Measurements from ENCODE around the gene CYLD. TPM values are rescaled to one million over a fixed set of nuclear protein-coding genes. Genes with fewer than 3 reads are reported as not detected.

CYLD gene
- polyA plus RNA-seq, 1 donor = 18.4 TPM

DNA sequence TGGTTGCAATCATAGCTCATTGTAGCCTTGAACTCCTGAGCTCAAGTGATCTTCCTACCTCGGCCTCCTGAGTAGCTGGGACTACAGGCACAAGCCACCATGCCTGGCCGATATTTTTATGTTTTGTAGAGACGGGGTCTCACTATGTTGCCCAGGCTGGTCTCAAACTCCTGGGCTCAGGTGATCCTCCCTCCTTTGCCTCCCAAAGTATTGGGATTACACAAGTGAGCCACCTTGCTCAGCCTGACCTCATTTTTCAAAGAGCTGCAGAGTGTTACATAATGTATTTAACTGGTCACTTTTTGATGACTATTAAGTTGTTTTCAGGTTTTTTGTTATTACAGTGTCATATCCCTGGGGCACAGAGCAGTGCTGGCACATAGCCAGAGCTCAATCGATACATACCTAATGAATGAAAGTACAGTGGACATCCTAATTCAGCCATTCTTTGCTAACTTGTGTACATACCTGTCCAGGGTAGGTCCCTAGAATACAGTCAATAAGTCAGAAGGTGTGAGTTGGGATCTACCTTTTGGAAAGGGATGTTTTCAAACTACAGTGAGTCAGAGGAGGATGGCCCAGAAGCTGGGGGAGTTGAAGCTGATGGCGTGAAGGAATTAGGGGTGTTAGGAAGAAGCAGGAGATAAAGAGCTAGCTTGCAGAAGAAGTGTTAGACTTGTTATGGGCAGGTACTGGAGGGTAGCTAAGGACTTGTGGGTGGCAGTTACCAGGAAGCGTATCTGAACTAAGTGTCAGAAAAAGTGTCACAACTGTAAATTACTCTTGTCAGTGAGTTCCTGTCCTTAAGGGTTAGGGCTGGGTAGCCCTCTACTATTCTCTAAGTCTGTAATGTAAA lies 20.1 kb upstream of the CYLD start:
- Histone ChIP-seq H3K9me3 (ENCODE audit: control insufficient read depth, low read depth, low read length) (no peaks in the 10 kb centered on the region), H3K4me3 (ENCODE audit: low read length) (no peak overlapping the region), H3K36me3 (ENCODE audit: control insufficient read depth, insufficient read depth, low read length) (no peaks in the 10 kb centered on the region), H3K4me1 (ENCODE audit: control insufficient read depth, insufficient read depth, low read length) (peaks cover 22% of the 10 kb centered on the region), H3K27me3 (ENCODE audit: control insufficient read depth, insufficient read depth, low read length) (no peaks in the 10 kb centered on the region), H3K27ac (ENCODE audit: low read length) (no peak overlapping the region)
- no CpG with 5 or more reads among the region's 6 CpGs for WGBS (ENCODE audit: insufficient coverage, low lambda C conversion rate)
- DNase-seq = no peak

DNA sequence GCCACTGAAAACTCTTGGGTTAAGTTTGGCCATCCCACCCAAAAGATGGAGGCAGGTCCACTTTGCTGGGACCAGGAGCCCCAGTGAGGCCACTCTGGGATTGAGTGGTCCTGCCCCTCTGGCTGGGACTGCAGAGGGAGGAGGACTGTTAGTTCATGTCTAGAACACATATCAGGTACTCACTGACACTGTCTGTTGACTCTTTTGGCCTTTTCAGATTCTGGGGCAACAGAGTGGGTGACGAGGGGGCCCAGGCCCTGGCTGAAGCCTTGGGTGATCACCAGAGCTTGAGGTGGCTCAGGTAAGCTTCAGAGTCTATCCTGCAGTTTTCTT lies 19.5 kb upstream of the CYLD start:
- Histone ChIP-seq H3K9me3 (ENCODE audit: control insufficient read depth, low read depth, low read length) (no peaks in the 10 kb centered on the region), H3K36me3 (ENCODE audit: control insufficient read depth, insufficient read depth, low read length) (no peaks in the 10 kb centered on the region), H3K4me1 (ENCODE audit: control insufficient read depth, insufficient read depth, low read length) (peaks cover 17% of the 10 kb centered on the region), H3K27me3 (ENCODE audit: control insufficient read depth, insufficient read depth, low read length) (no peaks in the 10 kb centered on the region), H3K4me3 (ENCODE audit: low read length) (no peak overlapping the region), H3K27ac (ENCODE audit: low read length) (no peak overlapping the region)
- no CpG with 5 or more reads among the region's 1 CpG for WGBS (ENCODE audit: insufficient coverage, low lambda C conversion rate)
- DNase-seq = no peak

- WGBS (ENCODE audit: insufficient coverage, low lambda C conversion rate) = no CpG with 5 or more reads among the region's 2 CpGs
- Histone ChIP-seq H3K27me3 (ENCODE audit: control insufficient read depth, insufficient read depth, low read length) (no peaks in the 10 kb centered on the region), H3K27ac (ENCODE audit: low read length) (no peak overlapping the region), H3K9me3 (ENCODE audit: control insufficient read depth, low read depth, low read length) (no peaks in the 10 kb centered on the region), H3K4me3 (ENCODE audit: low read length) (no peak overlapping the region), H3K4me1 (ENCODE audit: control insufficient read depth, insufficient read depth, low read length) (peaks cover 12% of the 10 kb centered on the region), H3K36me3 (ENCODE audit: control insufficient read depth, insufficient read depth, low read length) (no peaks in the 10 kb centered on the region)
- no peak for DNase-seq
These were observed 18.9 kb upstream of the CYLD start for GRCh38 chr16:50722960-50723359.

DNA sequence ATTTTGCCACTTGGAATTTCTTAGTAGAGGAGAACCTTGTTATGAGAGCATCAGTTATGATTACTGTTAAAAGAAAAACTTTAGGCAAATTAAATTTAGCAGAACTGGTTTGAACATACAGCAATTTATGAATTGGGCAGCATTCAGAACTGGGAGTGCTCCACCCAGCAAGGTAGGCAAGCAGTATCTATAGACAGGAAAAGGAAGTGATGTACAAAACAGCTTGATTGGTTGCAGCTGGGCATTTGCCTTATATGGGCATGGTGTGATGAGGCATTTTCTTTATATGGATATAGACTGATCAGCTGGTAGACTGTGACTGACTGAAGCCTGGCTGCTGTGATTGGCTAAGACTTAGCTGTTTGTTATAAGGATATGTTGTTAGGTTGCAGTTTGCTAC lies 17.6 kb upstream of the CYLD start:
- H3K36me3 ChIP-seq (ENCODE audit: control insufficient read depth, insufficient read depth, low read length) = no peaks in the 10 kb centered on the region
- DNase-seq = no peak
- peaks cover 12% of the 10 kb centered on the region for H3K4me1 ChIP-seq (ENCODE audit: control insufficient read depth, insufficient read depth, low read length)
- H3K4me3 ChIP-seq (ENCODE audit: low read length) = no peak overlapping the region
- no peaks in the 10 kb centered on the region for H3K27me3 ChIP-seq (ENCODE audit: control insufficient read depth, insufficient read depth, low read length)
- H3K27ac ChIP-seq (ENCODE audit: low read length) = no peak overlapping the region
- no peaks in the 10 kb centered on the region for H3K9me3 ChIP-seq (ENCODE audit: control insufficient read depth, low read depth, low read length)

DNA sequence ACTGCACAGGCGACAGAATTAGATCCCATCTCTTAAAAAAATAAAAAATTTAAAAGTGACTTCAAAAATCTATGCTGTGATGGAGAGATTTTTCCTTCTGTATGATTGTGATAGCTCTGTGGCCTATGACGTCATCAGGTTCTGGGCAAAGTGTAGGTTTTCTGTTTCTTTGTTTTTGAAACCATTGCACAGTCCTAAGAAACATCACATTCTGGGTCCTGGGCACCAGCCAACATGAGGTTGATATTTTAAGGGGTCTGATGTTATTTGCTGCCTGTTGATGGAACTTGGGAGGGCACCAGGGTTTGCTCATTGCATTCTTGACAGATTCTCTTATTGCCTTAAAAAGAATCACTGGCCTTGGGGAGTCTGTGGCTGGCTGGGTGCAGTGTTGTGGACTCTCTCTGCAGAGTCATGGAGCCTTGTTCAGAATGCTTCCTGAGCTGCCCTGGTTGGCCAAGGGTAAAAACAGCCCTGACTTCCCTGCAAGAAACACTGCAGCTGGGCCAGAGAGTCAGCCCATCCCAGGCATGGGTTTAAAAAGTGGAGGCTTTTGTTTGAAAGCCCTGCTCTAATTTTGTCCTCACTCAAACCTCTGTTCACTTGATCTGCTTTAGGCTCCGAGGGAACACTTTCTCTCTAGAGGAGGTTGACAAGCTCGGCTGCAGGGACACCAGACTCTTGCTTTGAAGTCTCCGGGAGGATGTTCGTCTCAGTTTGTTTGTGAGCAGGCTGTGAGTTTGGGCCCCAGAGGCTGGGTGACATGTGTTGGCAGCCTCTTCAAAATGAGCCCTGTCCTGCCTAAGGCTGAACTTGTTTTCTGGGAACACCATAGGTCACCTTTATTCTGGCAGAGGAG lies 10.5 kb upstream of the CYLD start:
- H3K27ac ChIP-seq (ENCODE audit: low read length) = no peak overlapping the region
- 64% methylated on average over 1 of the region's 6 CpGs for WGBS (ENCODE audit: insufficient coverage, low lambda C conversion rate)

DNA sequence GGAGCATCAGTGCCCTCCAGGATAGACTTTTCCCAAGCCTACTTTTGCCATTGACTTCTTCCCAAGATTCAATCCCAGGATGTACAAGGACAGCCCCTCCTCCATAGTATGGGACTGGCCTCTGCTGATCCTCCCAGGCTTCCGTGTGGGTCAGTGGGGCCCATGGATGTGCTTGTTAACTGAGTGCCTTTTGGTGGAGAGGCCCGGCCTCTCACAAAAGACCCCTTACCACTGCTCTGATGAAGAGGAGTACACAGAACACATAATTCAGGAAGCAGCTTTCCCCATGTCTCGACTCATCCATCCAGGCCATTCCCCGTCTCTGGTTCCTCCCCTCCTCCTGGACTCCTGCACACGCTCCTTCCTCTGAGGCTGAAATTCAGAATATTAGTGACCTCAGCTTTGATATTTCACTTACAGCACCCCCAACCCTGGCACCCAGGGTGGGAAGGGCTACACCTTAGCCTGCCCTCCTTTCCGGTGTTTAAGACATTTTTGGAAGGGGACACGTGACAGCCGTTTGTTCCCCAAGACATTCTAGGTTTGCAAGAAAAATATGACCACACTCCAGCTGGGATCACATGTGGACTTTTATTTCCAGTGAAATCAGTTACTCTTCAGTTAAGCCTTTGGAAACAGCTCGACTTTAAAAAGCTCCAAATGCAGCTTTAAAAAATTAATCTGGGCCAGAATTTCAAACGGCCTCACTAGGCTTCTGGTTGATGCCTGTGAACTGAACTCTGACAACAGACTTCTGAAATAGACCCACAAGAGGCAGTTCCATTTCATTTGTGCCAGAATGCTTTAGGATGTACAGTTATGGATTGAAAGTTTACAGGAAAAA lies 9.7 kb upstream of the CYLD start:
- no peak for DNase-seq
- Histone ChIP-seq H3K27ac (ENCODE audit: low read length) (no peak overlapping the region), H3K36me3 (ENCODE audit: control insufficient read depth, insufficient read depth, low read length) (no peaks in the 10 kb centered on the region), H3K27me3 (ENCODE audit: control insufficient read depth, insufficient read depth, low read length) (no peaks in the 10 kb centered on the region), H3K4me3 (ENCODE audit: low read length) (no peak overlapping the region), H3K4me1 (ENCODE audit: control insufficient read depth, insufficient read depth, low read length) (no peaks in the 10 kb centered on the region), H3K9me3 (ENCODE audit: control insufficient read depth, low read depth, low read length) (no peaks in the 10 kb centered on the region)
- no CpG with 5 or more reads among the region's 10 CpGs for WGBS (ENCODE audit: insufficient coverage, low lambda C conversion rate)

More for the DNA sequence above, 10.5 kb upstream of the CYLD start:
- DNase-seq = no peak
- H3K27me3 ChIP-seq (ENCODE audit: control insufficient read depth, insufficient read depth, low read length) = no peaks in the 10 kb centered on the region
- no peaks in the 10 kb centered on the region for H3K4me1 ChIP-seq (ENCODE audit: control insufficient read depth, insufficient read depth, low read length)
- no peak overlapping the region for H3K4me3 ChIP-seq (ENCODE audit: low read length)
- no peaks in the 10 kb centered on the region for H3K9me3 ChIP-seq (ENCODE audit: control insufficient read depth, low read depth, low read length)
- H3K36me3 ChIP-seq (ENCODE audit: control insufficient read depth, insufficient read depth, low read length) = no peaks in the 10 kb centered on the region

DNA sequence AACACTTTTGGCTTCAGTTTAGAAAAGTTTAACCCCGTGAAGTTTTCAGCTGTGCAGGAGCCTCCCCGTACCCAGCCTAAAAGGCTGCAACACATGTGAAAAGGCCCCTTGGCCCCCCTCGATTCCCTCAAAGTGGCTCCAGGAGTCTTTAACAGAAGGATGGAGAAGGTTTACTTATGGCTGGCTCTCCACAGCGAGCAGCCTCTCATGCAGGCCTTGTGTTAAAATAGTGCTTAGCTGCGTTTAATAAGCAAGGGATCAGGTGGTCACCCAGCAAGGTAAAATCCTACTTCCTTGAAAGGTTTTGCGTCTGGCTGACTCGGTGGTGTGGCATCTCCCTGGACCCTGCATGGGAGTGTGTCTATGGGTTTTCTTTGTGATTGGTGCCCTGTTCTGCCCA lies 8.4 kb upstream of the CYLD start:
- Histone ChIP-seq H3K4me3 (ENCODE audit: low read length) (no peak overlapping the region), H3K36me3 (ENCODE audit: control insufficient read depth, insufficient read depth, low read length) (no peaks in the 10 kb centered on the region), H3K27me3 (ENCODE audit: control insufficient read depth, insufficient read depth, low read length) (no peaks in the 10 kb centered on the region), H3K9me3 (ENCODE audit: control insufficient read depth, low read depth, low read length) (no peaks in the 10 kb centered on the region), H3K27ac (ENCODE audit: low read length) (no peak overlapping the region), H3K4me1 (ENCODE audit: control insufficient read depth, insufficient read depth, low read length) (no peaks in the 10 kb centered on the region)
- no peak for DNase-seq
- WGBS (ENCODE audit: insufficient coverage, low lambda C conversion rate) = no CpG with 5 or more reads among the region's 7 CpGs

- Histone ChIP-seq H3K27me3 (ENCODE audit: control insufficient read depth, insufficient read depth, low read length) (no peaks in the 10 kb centered on the region), H3K27ac (ENCODE audit: low read length) (no peak overlapping the region), H3K4me3 (ENCODE audit: low read length) (no peak overlapping the region), H3K4me1 (ENCODE audit: control insufficient read depth, insufficient read depth, low read length) (no peaks in the 10 kb centered on the region), H3K36me3 (ENCODE audit: control insufficient read depth, insufficient read depth, low read length) (no peaks in the 10 kb centered on the region), H3K9me3 (ENCODE audit: control insufficient read depth, low read depth, low read length) (no peaks in the 10 kb centered on the region)
- WGBS (ENCODE audit: insufficient coverage, low lambda C conversion rate) = 90% methylated on average over 4 of the region's 7 CpGs
- no peak for DNase-seq
These were observed 6.2 kb upstream of the CYLD start for GRCh38 chr16:50735629-50736122.

GRCh38 chr16:50736448-50736847 lies 5.4 kb upstream of the CYLD start:
- no peaks in the 10 kb centered on the region for H3K27me3 ChIP-seq (ENCODE audit: control insufficient read depth, insufficient read depth, low read length)
- no peak for DNase-seq
- no peaks in the 10 kb centered on the region for H3K9me3 ChIP-seq (ENCODE audit: control insufficient read depth, low read depth, low read length)
- no peaks in the 10 kb centered on the region for H3K36me3 ChIP-seq (ENCODE audit: control insufficient read depth, insufficient read depth, low read length)
- H3K4me3 ChIP-seq (ENCODE audit: low read length) = no peak overlapping the region
- H3K27ac ChIP-seq (ENCODE audit: low read length) = no peak overlapping the region
- WGBS (ENCODE audit: insufficient coverage, low lambda C conversion rate) = 100% methylated on average over 2 of the region's 9 CpGs
- peaks cover 4% of the 10 kb centered on the region for H3K4me1 ChIP-seq (ENCODE audit: control insufficient read depth, insufficient read depth, low read length)

GRCh38 chr16:50737420-50737959 lies 4.4 kb upstream of the CYLD start:
- DNase-seq = no peak
- no peaks in the 10 kb centered on the region for H3K36me3 ChIP-seq (ENCODE audit: control insufficient read depth, insufficient read depth, low read length)
- H3K27ac ChIP-seq (ENCODE audit: low read length) = no peak overlapping the region
- no peak overlapping the region for H3K4me3 ChIP-seq (ENCODE audit: low read length)
- no peaks in the 10 kb centered on the region for H3K27me3 ChIP-seq (ENCODE audit: control insufficient read depth, insufficient read depth, low read length)
- H3K4me1 ChIP-seq (ENCODE audit: control insufficient read depth, insufficient read depth, low read length) = peaks cover 4% of the 10 kb centered on the region
- no CpG with 5 or more reads among the region's 1 CpG for WGBS (ENCODE audit: insufficient coverage, low lambda C conversion rate)
- no peaks in the 10 kb centered on the region for H3K9me3 ChIP-seq (ENCODE audit: control insufficient read depth, low read depth, low read length)
